Measurements from ENCODE around the gene PTPRG. TPM values are rescaled to one million over a fixed set of nuclear protein-coding genes. Genes with fewer than 3 reads are reported as not detected.
"Not testable (repeated sequence)": the region's sequence is repeated elsewhere in the genome, so short reads cannot be mapped to it uniquely, and the experiment has no call there.

PTPRG gene
- total RNA-seq, 2 donors from 2014 or later = 33.9 to 39.2 TPM

DNA sequence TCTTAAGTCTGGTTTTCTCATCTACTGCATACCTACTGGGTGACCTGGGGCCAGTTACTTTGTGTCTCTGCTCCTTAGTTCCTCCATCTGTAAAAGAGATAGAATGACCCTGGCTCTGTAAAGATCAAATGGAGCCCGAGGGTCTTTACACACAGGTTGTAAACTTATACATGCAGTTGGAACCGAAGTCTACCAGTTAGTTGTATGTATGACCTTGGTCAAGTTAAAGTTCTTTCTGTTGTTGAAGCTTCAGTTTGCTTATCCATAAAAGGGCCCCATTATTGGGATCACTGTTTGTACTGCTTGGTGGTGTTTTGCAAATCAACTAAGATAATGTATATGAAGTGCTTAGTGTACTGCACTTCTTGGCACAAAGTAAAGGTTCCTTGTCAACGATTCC is 186.9 kb downstream of the PTPRG start:
- TF ChIP-seq, protein P1, sequence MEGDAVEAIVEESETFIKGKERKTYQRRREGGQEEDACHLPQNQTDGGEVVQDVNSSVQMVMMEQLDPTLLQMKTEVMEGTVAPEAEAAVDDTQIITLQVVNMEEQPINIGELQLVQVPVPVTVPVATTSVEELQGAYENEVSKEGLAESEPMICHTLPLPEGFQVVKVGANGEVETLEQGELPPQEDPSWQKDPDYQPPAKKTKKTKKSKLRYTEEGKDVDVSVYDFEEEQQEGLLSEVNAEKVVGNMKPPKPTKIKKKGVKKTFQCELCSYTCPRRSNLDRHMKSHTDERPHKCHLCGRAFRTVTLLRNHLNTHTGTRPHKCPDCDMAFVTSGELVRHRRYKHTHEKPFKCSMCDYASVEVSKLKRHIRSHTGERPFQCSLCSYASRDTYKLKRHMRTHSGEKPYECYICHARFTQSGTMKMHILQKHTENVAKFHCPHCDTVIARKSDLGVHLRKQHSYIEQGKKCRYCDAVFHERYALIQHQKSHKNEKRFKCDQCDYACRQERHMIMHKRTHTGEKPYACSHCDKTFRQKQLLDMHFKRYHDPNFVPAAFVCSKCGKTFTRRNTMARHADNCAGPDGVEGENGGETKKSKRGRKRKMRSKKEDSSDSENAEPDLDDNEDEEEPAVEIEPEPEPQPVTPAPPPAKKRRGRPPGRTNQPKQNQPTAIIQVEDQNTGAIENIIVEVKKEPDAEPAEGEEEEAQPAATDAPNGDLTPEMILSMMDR (IDR thresholded peaks at IDR 0.05) = no peak
- H3K4me3 ChIP-seq = no peak overlapping the region
- H3K9me3 ChIP-seq = no peaks in the 10 kb centered on the region
- no peaks in the 10 kb centered on the region for H3K36me3 ChIP-seq
- H3K27me3 ChIP-seq = no peaks in the 10 kb centered on the region
- H3K27ac ChIP-seq = no peak overlapping the region
- no peak for DNase-seq (ENCODE audit: low spot score)
- H3K4me1 ChIP-seq = no peaks in the 10 kb centered on the region

DNA sequence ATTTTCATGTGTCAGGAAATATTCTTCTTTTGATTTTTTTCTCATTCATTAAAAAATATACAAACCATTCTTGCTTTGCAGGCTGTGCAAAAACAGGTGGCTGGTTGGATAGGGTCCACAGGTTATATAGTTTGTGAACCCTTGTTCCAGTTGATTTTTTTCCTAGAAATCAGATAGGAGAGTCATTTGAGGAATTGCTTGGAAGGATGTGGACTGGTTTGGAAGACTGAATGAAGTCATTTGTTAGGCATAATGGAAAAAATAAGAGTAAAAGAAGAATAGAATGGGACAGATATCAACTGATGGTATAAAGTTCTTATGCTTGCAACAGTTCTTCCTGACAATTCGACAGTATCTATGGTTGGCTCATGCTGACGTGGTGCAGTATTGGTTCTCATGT is 189.4 kb downstream of the PTPRG start:
- Histone ChIP-seq H3K36me3 (no peaks in the 10 kb centered on the region), H3K4me1 (peaks cover 0 to 5% of the 10 kb centered on the region in 2 donors), H3K9me3 (no peaks in the 10 kb centered on the region), H3K27me3 (no peaks in the 10 kb centered on the region), H3K4me3 (no peak overlapping the region), H3K27ac (no peak overlapping the region)
- DNase-seq (ENCODE audit: low spot score) = no peak
- TF ChIP-seq, protein P1 (IDR thresholded peaks at IDR 0.05) = no peak

DNA sequence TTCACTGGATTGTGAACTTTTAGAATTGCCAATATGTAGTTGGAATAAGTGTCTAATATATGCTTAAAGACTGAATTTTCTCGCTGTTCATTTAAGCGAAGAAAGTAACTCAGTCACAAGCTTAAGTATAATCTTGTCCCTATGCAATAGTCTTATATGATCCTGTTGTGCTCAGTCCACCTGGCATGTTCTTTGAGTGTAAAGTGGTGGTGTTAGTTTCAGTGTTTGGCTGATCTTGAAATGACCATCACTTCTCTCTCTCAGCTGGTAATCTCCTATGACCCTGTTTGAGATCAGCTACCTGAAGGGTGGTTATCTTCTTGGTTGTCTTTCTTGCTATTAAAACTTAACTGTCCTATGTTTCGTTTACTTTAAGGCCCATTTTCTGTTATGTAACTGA is 197.5 kb downstream of the PTPRG start:
- Histone ChIP-seq H3K27ac (no peak overlapping the region), H3K4me1 (peaks cover 0 to 12% of the 10 kb centered on the region in 2 donors)
- DNase-seq (ENCODE audit: low spot score) = no peak

DNA sequence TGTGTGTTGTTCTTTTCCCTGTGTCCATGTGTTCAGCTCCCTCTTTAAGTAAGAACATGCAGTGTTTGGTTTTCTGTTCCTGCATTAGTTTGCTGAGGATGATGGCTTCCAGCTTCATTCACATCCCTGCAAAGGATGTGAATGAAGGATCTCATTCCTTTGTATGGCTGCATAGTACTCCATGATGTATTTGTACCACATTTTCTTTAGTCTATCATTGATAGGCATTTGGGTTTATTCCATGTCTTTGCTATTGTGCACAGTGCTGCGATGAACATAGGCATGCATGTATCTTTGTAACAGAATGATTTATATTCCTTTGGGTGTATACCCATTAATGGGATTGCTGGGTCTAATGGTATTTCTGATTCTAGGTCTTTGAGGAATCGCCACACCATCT is 199.4 kb downstream of the PTPRG start:
- H3K36me3 ChIP-seq; H3K9me3 ChIP-seq; DNase-seq (ENCODE audit: low spot score); H3K27ac ChIP-seq; H3K27me3 ChIP-seq; H3K4me3 ChIP-seq: not testable (repeated sequence)
- H3K4me1 ChIP-seq = peaks cover 0 to 11% of the 10 kb centered on the region in 2 donors

More for the DNA sequence above, 197.5 kb downstream of the PTPRG start:
- no peak overlapping the region for H3K4me3 ChIP-seq
- H3K9me3 ChIP-seq = no peaks in the 10 kb centered on the region
- no peaks in the 10 kb centered on the region for H3K36me3 ChIP-seq
- no peaks in the 10 kb centered on the region for H3K27me3 ChIP-seq
- TF ChIP-seq, protein P1 (IDR thresholded peaks at IDR 0.05) = no peak

DNA sequence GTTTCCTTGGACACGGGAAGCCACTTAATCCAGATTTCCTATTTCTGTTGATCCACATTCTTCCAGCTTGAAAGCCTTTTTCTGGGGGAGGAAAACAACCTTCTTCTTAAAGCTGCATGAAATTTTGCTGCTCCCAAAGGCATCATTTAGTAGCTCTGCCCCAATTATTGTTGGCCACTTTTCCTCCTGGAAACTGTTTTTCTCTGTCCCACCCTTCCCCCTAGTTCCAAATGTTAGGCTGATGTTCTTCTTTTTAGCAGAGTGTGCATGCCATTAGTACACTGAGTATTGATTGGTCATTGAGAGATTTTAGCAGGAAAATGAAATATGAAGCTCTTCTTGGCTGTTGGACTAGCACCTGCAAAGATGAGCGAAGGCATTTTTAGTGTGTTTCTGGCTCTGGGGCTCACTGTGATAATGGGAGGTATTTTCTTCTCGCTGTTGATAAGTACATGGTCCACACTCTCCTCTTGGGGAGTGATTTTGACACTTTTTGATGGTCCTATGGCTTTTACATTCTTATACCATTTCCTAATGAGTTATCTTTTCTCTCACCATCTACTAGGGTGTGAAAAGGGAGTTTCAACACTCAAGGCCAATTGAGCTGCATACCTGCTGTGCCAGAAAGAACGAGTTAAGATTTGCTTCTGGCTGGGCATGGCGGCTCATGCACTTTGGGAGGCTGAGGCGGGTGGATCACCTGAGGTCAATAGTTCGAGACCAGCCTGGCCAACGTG is 200.5 kb downstream of the PTPRG start:
- Histone ChIP-seq H3K27ac (no peak overlapping the region), H3K4me1 (peaks cover 0 to 11% of the 10 kb centered on the region in 2 donors), H3K27me3 (no peaks in the 10 kb centered on the region), H3K36me3 (no peaks in the 10 kb centered on the region), H3K4me3 (no peak overlapping the region), H3K9me3 (no peaks in the 10 kb centered on the region)
- DNase-seq (ENCODE audit: low spot score) = no peak
- TF ChIP-seq, protein P1 (IDR thresholded peaks at IDR 0.05) = no peak

DNA sequence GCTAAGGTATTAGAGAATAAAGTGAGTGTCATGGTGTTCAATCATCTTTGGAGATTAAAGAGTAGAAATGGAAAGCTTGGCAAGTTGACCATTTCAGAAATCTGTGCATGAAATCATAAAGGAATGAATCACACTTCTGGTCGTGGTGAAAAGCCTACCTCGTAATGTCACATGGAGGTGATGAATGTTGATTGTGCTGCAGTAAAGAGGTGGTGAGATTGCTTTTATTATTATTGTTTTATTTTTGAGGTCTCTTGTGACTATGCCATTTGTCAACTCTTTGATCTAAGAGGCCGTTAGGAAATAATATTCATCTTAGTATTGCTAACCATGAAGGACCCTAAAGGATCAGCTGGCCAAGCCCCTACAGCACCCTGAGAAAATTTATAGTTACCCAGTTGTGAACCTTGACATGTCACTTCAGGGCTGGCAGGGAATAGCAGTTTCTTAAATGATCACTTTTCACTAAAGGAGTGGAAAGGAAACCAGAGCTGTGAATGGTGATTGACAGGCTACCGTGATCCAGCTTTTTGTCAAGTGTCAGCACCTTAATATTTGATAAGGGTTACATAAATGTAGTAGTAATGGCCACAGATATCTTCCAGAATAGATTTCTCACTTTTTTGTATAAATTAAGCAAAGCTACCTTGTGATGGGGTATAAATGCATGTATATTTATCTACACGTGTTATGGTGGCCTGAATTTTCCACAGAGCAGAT is 203.9 kb downstream of the PTPRG start:
- H3K36me3 ChIP-seq = no peaks in the 10 kb centered on the region
- no peak for DNase-seq (ENCODE audit: low spot score)
- no peaks in the 10 kb centered on the region for H3K27me3 ChIP-seq
- H3K27ac ChIP-seq = no peak overlapping the region
- no peak overlapping the region for H3K4me3 ChIP-seq
- H3K4me1 ChIP-seq = peaks cover 0 to 18% of the 10 kb centered on the region in 2 donors
- TF ChIP-seq, protein P1 (IDR thresholded peaks at IDR 0.05) = no peak
- H3K9me3 ChIP-seq = no peaks in the 10 kb centered on the region
